ENCODE measurements around the gene ACBD4. TPM values are rescaled to one million over a fixed set of nuclear protein-coding genes. Genes with fewer than 3 reads are reported as not detected.
A peak's percentile ranks its signal among the peaks of the same experiment; 100 is the strongest.

ACBD4 gene
- total RNA-seq, 2 experiments from 2014 or later: 14.8 to 24.0 TPM

- no peak overlapping the region for H3K4me3 ChIP-seq (ENCODE audit: low read depth, low read length, poor library complexity, severe bottlenecking)
These were observed 36.1 kb downstream of the ACBD4 start for GRCh38 chr17:45171338-45172231.

GRCh38 chr17:45172232-45172540 is 36.7 kb downstream of the ACBD4 start:
- ChIA-PET POLR2A (interaction anchor here (0.6 to 2.0 kb wide), 4 partner anchors 13 to 53 kb away, joined by 3 to 19 read pairs (median 4); partner anchors contain the start of gene HEXIM1), CTCF (ENCODE audit: unreplicated experiment) (interaction anchor here (0.6 to 1.7 kb wide), 5 partner anchors 20 to 73 kb away, joined by 3 to 13 read pairs (median 5); partner anchors contain the start of gene ACBD4)
- Histone ChIP-seq H3K9me2 (ENCODE audit: insufficient read depth, low read length) (no peaks in the 10 kb centered on the region), H3K9me3 (ENCODE audit: low read length) (no peaks in the 10 kb centered on the region), H4K20me1 (ENCODE audit: insufficient read depth, low read length) (no peaks in the 10 kb centered on the region), H3K4me3 (ENCODE audit: low read depth, low read length, poor library complexity, severe bottlenecking) (peak overlapping the region; percentile 65), H2AFZ (ENCODE audit: low read length) (peak overlapping the region; percentile 96), H3K4me2 (ENCODE audit: low read length) (peak overlapping the region; percentile 95), H3K79me2 (ENCODE audit: insufficient read depth, low read depth, low read length) (no peaks in the 10 kb centered on the region), H3K4me1 (ENCODE audit: insufficient read depth, low read length, poor library complexity, severe bottlenecking) (peaks cover 24% of the 10 kb centered on the region), H3K36me3 (ENCODE audit: insufficient read depth, low read length) (peaks cover 3% of the 10 kb centered on the region; the same call in 1 of the 2 replicates), H3K27ac (ENCODE audit: low read depth, low read length, poor library complexity, severe bottlenecking) (peak overlapping the region; percentile 61)
- intact Hi-C loops (cut with micrococcal nuclease; ENCODE audit: unreplicated experiment): no loop called here
- no peak for DNase-seq (ENCODE audit: low spot score)
- no TSS peak for BruUV-seq (replicated peaks)
- no peak for TF ChIP-seq CTCF (conservative IDR thresholded peaks at IDR 0.05; ENCODE audit: low read length)
- no peak for TF ChIP-seq EZH2phosphoT487 (IDR thresholded peaks at IDR 0.05; ENCODE audit: borderline replicate concordance, low read depth, low read length)

More at GRCh38 chr17:45171338-45172231, 36.1 kb downstream of the ACBD4 start:
- ChIA-PET CTCF (ENCODE audit: unreplicated experiment) (interaction anchor here (0.6 to 1.7 kb wide), 2 partner anchors 23 to 72 kb away, joined by 4 to 13 read pairs; no protein-coding TSS in a partner anchor), POLR2A (interaction anchor here (0.6 to 2.0 kb wide), 3 partner anchors 12 to 21 kb away, joined by 4 to 19 read pairs (median 5); partner anchors contain the start of gene HEXIM1)
- no peaks in the 10 kb centered on the region for H4K20me1 ChIP-seq (ENCODE audit: insufficient read depth, low read length)
- H3K4me1 ChIP-seq (ENCODE audit: insufficient read depth, low read length, poor library complexity, severe bottlenecking): peaks cover 24% of the 10 kb centered on the region
- no peaks in the 10 kb centered on the region for H3K9me3 ChIP-seq (ENCODE audit: low read length)
- H3K9me2 ChIP-seq (ENCODE audit: insufficient read depth, low read length): no peaks in the 10 kb centered on the region
- H3K36me3 ChIP-seq (ENCODE audit: insufficient read depth, low read length): peaks cover 3% of the 10 kb centered on the region; the same call in 1 of the 2 replicates
- peak overlapping the region; percentile 61 for H3K27ac ChIP-seq (ENCODE audit: low read depth, low read length, poor library complexity, severe bottlenecking)
- H3K4me2 ChIP-seq (ENCODE audit: low read length): peak overlapping the region; percentile 95
- peak overlapping the region; percentile 96; the same call in 1 of the 2 replicates for H2AFZ ChIP-seq (ENCODE audit: low read length)
- no peak for DNase-seq (ENCODE audit: low spot score)
- intact Hi-C loops (cut with micrococcal nuclease; ENCODE audit: unreplicated experiment): no loop called here
- TF ChIP-seq EZH2phosphoT487 (IDR thresholded peaks at IDR 0.05; ENCODE audit: borderline replicate concordance, low read depth, low read length) (no peak), CTCF (conservative IDR thresholded peaks at IDR 0.05; ENCODE audit: low read length) (no peak)
- BruUV-seq (replicated peaks): no TSS peak
- no peaks in the 10 kb centered on the region for H3K79me2 ChIP-seq (ENCODE audit: insufficient read depth, low read depth, low read length)

All from OCI-LY7 (cell line).